Caki2 (cell line): ENCODE measurements around the gene ZCCHC7. TPM values are rescaled to one million over a fixed set of nuclear protein-coding genes. Genes with fewer than 3 reads are reported as not detected.
"Not testable (repeated sequence)": the region's sequence is repeated elsewhere in the genome, so short reads cannot be mapped to it uniquely, and the experiment has no call there.

Experiments used
- DNase-seq: peaks from one replicate; pipeline ENCODE4 v3.0.0-alpha.2; 2015; ENCODE audit warnings: low read depth
- in situ Hi-C: cut with HindIII; loops from 2 replicates; pipeline ENCODE4 v1.10.0; 2016; ENCODE audit warnings: low sequenced_read_pairs, low pct_unique_long_range_greater_than_20kb, mixed read lengths
- total RNA-seq: library from RNA; depleted of rRNA; stranded (reverse); fragments of >200 nt; shearing (Covaris generic); gene quantifications from 2 replicates; pipeline ENCODE4 v1.2.3, GENCODE V29; 2014; ENCODE audit warnings: low replicate concordance

The ZCCHC7 gene
- total RNA-seq, 1 experiment from 2014 or later = 15.4 TPM

DNA sequence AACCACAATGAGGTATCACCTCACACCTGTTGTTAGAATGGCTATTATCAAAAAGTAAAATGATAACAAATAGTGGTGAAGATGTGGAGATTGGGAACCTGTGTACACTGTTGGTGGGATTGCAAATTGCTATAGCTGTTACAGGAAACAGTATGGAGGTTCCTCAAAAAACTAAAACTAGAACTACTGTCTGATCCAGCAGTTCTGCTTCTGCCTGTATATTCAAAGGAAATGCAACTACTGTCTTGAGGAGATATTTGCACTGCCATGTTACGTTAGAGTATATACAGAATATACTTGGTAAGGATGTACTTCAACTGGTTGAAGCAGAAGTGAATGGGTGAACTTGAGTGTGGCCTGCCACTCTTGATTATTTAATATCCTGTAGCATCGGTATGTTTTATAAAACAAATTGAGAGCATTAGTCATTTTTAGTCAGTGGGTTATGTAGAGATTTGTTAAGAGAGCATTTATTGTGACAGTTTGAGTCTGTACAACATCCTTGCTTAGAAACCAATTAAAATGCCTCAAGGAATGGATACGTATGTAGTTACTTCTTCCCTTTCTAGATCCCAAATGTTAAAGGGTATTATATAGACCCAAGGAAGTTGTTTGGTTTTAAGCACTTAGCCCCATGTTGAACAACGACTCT is 37.5 kb downstream of the ZCCHC7 start:
- in situ Hi-C loops = no loop called here
- no peak for DNase-seq

DNA sequence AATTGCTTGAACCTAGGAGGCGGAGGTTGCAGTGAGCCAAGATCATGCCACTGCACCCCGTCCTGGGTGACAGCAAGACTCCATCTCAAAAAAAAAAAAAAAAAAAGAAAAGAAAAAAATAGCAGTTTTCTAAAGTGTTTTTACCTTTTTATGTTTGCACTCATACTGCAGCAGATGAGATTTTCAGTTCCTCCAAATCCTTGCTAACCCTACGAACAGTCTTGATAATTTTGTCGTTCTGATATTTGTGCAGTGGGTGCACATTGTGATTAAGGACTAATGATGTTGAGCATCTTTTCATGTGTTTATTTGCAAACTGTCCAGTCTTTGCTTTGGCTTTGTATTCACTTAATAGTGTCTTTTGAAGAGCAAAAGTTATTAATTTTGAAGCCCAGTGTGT is 42.9 kb downstream of the ZCCHC7 start:
- DNase-seq = no peak
- in situ Hi-C loops = no loop called here

DNA sequence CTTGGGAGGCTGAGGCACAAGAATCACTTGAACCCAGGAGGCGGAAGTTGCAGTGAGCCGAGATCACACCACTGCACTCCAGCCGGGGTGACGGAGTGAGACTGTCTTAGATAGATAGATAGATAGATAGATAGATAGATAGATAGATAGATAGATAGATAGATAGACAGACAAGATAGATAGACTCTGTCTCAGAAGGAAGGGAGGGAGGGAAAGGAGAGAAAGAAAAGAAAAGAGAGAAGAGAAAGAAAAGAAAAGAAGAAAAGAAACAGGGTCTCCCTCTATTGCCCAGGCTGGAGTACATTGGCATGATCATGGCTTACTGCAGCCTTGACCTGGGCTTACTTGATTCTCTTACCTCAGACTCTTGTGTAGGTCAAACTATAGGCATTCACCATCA is 44.0 kb downstream of the ZCCHC7 start:
- in situ Hi-C loops, DNase-seq: not testable (repeated sequence)

DNA sequence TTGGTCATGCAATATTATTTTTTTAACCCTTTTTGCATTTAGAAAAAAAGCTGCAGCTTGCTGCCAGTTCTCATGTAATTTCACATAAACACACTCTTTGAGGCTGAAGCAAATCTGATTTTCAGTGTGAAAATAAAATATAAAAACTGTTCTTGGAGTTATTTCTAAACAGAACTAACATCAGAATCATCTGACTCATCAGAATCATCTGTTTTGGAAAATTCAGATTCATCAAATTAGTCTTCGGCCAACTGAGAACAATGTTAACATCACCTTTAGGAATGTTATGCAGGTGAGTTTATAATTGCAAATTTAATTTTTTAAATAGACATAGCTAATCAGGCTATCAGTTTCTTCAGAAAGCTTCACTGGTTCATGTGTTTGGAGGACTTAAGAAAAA is 45.3 kb downstream of the ZCCHC7 start:
- DNase-seq = no peak
- in situ Hi-C loops = no loop called here

DNA sequence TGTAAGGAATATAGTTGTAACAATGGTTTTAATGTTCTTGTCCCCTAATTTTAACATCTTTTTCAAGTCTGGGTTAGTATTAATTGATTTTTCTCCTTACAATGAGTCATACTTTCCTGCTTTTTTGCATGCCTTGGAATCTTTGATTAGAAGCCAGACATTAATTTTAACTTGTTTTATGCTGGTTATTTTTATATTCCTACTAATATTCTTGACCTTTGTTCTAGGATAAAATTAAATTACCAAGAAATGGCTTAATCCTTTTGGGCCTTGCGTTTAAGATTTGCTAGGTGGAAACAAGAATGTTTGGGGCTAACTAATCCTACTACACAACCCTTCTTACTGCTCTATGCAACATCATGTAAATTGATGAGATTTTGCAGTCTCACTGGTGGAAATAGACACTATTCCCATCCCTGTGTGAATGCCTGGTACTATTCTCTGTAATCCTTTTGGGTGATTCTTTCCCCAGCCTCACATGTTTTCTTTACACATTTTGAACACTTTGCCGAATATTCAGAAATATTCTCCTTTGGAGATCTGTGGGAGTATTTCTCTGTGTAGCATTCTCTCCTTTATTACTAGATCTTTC is 47.2 kb downstream of the ZCCHC7 start:
- no peak for DNase-seq
- in situ Hi-C loops = no loop called here

GRCh38 chr9:37172557-37172956 is 52.2 kb downstream of the ZCCHC7 start:
- no peak for DNase-seq
- in situ Hi-C loops = no loop called here

GRCh38 chr9:37174247-37174646 is 53.9 kb downstream of the ZCCHC7 start:
- DNase-seq = no peak

GRCh38 chr9:37178742-37179141 is 58.4 kb downstream of the ZCCHC7 start:
- no peak for DNase-seq
- in situ Hi-C loops = no loop called here

More at GRCh38 chr9:37174247-37174646, 53.9 kb downstream of the ZCCHC7 start:
- in situ Hi-C loops = no loop called here

DNA sequence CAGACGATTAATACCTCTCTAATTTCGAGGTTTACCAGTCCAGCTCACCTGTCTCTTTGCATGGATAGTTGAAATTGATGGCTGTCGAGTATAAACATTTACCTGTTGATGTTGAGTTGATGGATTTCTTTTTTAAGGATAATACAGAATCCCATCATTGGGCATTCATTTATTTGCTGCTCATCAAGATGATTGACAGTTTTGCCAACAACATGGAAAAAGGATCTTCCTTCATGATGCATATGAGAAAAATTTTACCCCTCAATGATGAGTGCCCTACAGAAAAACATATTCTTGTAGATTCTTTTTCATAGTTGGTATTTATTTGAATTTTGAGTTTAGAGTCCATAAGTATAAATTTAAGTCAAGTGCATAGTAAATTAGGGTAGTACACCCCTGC is 59.2 kb downstream of the ZCCHC7 start:
- in situ Hi-C loops = no loop called here
- DNase-seq = no peak

GRCh38 chr9:37180138-37180537 is 59.8 kb downstream of the ZCCHC7 start:
- no peak for DNase-seq
- in situ Hi-C loops = no loop called here

- in situ Hi-C loops = no loop called here
- no peak for DNase-seq
Observed at GRCh38 chr9:37182718-37183117, 62.3 kb downstream of the ZCCHC7 start.

- DNase-seq = no peak
- in situ Hi-C loops = no loop called here
Observed at GRCh38 chr9:37184905-37185867, 64.8 kb downstream of the ZCCHC7 start.

- DNase-seq = no peak
- in situ Hi-C loops = no loop called here
Observed at GRCh38 chr9:37187292-37187691, 66.9 kb downstream of the ZCCHC7 start.

DNA sequence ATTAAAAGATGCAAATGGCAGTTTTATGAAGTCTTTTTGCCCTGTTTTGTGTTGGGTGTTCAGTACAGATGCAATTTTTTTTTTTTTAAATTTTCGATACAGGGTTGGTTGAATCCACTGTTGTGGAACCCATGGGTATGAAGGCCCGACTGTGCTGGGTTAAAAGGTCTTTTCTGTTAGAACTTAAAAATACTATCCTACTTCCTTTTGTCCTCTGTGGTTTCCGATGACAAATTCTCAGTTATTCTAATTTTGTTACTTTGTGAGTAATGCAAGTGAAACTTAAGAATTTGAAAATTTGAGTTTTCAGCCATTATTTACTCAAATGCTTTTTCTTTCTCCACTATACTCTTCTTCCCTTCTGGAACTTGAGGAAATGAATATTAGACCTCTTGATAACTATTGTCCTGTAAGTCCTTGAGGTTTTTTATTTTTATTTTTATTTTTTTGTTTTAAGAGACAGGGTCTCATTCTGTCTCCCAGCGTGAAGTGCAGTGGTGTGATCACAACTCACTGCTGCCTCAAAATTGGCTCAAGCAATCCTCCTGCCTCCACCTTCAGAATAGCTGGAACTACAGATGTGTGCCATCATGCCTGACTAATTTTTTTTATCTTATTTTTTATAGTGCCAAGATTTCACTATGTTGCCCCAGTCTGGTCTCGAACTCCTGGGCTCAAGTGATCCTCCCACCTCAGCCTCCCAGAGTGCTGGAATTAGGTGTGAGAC is 67.5 kb downstream of the ZCCHC7 start:
- in situ Hi-C loops = no loop called here
- DNase-seq = no peak

- in situ Hi-C loops, DNase-seq: not testable (repeated sequence)
Observed at GRCh38 chr9:37190739-37191138, 70.4 kb downstream of the ZCCHC7 start.

- in situ Hi-C loops = no loop called here
- no peak for DNase-seq
Observed at GRCh38 chr9:37191403-37192089, 71.2 kb downstream of the ZCCHC7 start.

DNA sequence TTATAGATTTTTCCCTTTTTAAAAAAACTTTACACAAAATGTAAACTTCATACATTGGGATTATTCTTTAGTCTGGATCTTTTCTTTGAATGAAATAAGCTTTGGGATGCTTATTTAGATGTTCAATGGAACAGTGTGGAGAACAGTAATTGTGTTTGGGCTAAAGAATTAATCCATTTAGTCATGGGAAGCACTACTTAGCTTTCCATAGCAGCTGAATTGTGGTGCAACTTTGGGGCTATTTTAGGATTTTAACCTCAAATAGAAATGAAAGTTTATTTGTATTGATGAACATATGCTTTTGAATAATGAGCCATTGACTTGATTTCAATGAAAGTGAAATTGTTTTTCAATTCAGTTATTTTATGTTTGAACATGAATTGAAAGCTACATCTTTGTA is 72.4 kb downstream of the ZCCHC7 start:
- DNase-seq = no peak
- in situ Hi-C loops = no loop called here
